ENCODE measurements around the gene MLXIP.

The MLXIP gene

GRCh38 chr12:122166422-122167349 lies 88.1 kb downstream of the MLXIP start:
- Histone ChIP-seq H3K27ac (ENCODE audit: low read length) (no peak overlapping the region), H3K79me2 (ENCODE audit: insufficient read depth, low read length) (no peaks in the 10 kb centered on the region), H3K36me3 (ENCODE audit: insufficient read depth, low read length) (no peaks in the 10 kb centered on the region), H3K4me1 (ENCODE audit: insufficient read depth, low read length) (no peaks in the 10 kb centered on the region), H3K27me3 (ENCODE audit: insufficient read depth, low read length, poor library complexity) (no peaks in the 10 kb centered on the region), H3K4me2 (ENCODE audit: insufficient read depth, low read length) (no peak overlapping the region), H3K9ac (ENCODE audit: low read depth, low read length) (no peak overlapping the region), H3K4me3 (ENCODE audit: low read depth in 1 of 2, low read length in 2 of 2) (no peak overlapping the region), H3K9me3 (ENCODE audit: insufficient read depth, low read length, severe bottlenecking) (no peaks in the 10 kb centered on the region), H4K20me1 (ENCODE audit: insufficient read depth, low read length) (no peaks in the 10 kb centered on the region), H2AFZ (ENCODE audit: low read depth, low read length) (no peak overlapping the region)
- DNase-seq (no peak), ATAC-seq (ENCODE audit: insufficient read depth, low read depth) (no peak)
- TF ChIP-seq CTCF (IDR thresholded peaks at IDR 0.05; ENCODE audit: borderline replicate concordance, extremely low read depth, low read length, poor library complexity, severe bottlenecking): no peak
- no peak for TF ChIP-seq EZH2 (IDR thresholded peaks at IDR 0.05; ENCODE audit: borderline replicate concordance, low read depth, low read length, severe bottlenecking)

GRCh38 chr12:122167356-122167925 lies 88.9 kb downstream of the MLXIP start:
- TF ChIP-seq CTCF (IDR thresholded peaks at IDR 0.05; ENCODE audit: borderline replicate concordance, extremely low read depth, low read length, poor library complexity, severe bottlenecking) (no peak), EZH2 (IDR thresholded peaks at IDR 0.05; ENCODE audit: borderline replicate concordance, low read depth, low read length, severe bottlenecking) (no peak)

GRCh38 chr12:122168492-122168891 lies 89.9 kb downstream of the MLXIP start:
- ATAC-seq (ENCODE audit: insufficient read depth, low read depth) (no peak), DNase-seq (no peak)
- Histone ChIP-seq H3K9me3 (ENCODE audit: insufficient read depth, low read length, severe bottlenecking) (no peaks in the 10 kb centered on the region), H3K79me2 (ENCODE audit: insufficient read depth, low read length) (no peaks in the 10 kb centered on the region), H3K36me3 (ENCODE audit: insufficient read depth, low read length) (no peaks in the 10 kb centered on the region), H3K4me1 (ENCODE audit: insufficient read depth, low read length) (no peaks in the 10 kb centered on the region), H3K9ac (ENCODE audit: low read depth, low read length) (no peak overlapping the region), H3K4me3 (ENCODE audit: low read depth in 1 of 2, low read length in 2 of 2) (no peak overlapping the region), H3K27me3 (ENCODE audit: insufficient read depth, low read length, poor library complexity) (no peaks in the 10 kb centered on the region), H3K27ac (ENCODE audit: low read length) (no peak overlapping the region), H3K4me2 (ENCODE audit: insufficient read depth, low read length) (no peak overlapping the region), H2AFZ (ENCODE audit: low read depth, low read length) (no peak overlapping the region), H4K20me1 (ENCODE audit: insufficient read depth, low read length) (no peaks in the 10 kb centered on the region)
- TF ChIP-seq CTCF (IDR thresholded peaks at IDR 0.05; ENCODE audit: borderline replicate concordance, extremely low read depth, low read length, poor library complexity, severe bottlenecking): no peak
- TF ChIP-seq EZH2 (IDR thresholded peaks at IDR 0.05; ENCODE audit: borderline replicate concordance, low read depth, low read length, severe bottlenecking): no peak

More at GRCh38 chr12:122167356-122167925, 88.9 kb downstream of the MLXIP start:
- H3K36me3 ChIP-seq (ENCODE audit: insufficient read depth, low read length): no peaks in the 10 kb centered on the region
- ATAC-seq (ENCODE audit: insufficient read depth, low read depth) (no peak), DNase-seq (no peak)
- no peak overlapping the region for H3K27ac ChIP-seq (ENCODE audit: low read length)
- H3K4me1 ChIP-seq (ENCODE audit: insufficient read depth, low read length): no peaks in the 10 kb centered on the region
- no peak overlapping the region for H3K9ac ChIP-seq (ENCODE audit: low read depth, low read length)
- H3K79me2 ChIP-seq (ENCODE audit: insufficient read depth, low read length): no peaks in the 10 kb centered on the region
- H3K9me3 ChIP-seq (ENCODE audit: insufficient read depth, low read length, severe bottlenecking): no peaks in the 10 kb centered on the region
- H3K27me3 ChIP-seq (ENCODE audit: insufficient read depth, low read length, poor library complexity): no peaks in the 10 kb centered on the region
- no peak overlapping the region for H3K4me2 ChIP-seq (ENCODE audit: insufficient read depth, low read length)
- H3K4me3 ChIP-seq (ENCODE audit: low read depth in 1 of 2, low read length in 2 of 2): no peak overlapping the region
- no peak overlapping the region for H2AFZ ChIP-seq (ENCODE audit: low read depth, low read length)
- H4K20me1 ChIP-seq (ENCODE audit: insufficient read depth, low read length): no peaks in the 10 kb centered on the region
